Keratinocyte (primary cell): ENCODE data around the gene PTBP1. TPM values are rescaled to one million over a fixed set of nuclear protein-coding genes. Genes with fewer than 3 reads are reported as not detected.

ENCODE experiments used
- DNase-seq: peaks from one replicate; pipeline ENCODE4 v3.0.0-alpha.2; 2011; ENCODE audit warnings: low read depth, missing footprints, low spot score
- FAIRE-seq: peaks from 2 replicates; lab custom pipeline; 2011; peaks lifted over from hg19 to GRCh38; lab: Jason Lieb, UNC
- H2AFZ ChIP-seq: 2 replicates; pipeline ENCODE4 v1.6.0; 2012; ENCODE audit warnings: low read length, control low read depth, inconsistent platforms; ENCODE audit not compliant: control insufficient read depth
- H3K27ac ChIP-seq: 2 replicates; pipeline ENCODE4 v1.5.1; 2011; ENCODE audit warnings: low read length; ENCODE audit not compliant: control insufficient read depth, insufficient read depth
- H3K27me3 ChIP-seq: 3 replicates; pipeline ENCODE4 v1.6.0; 2011; ENCODE audit warnings: low read length; ENCODE audit not compliant: control insufficient read depth, insufficient read depth; ENCODE audit errors: extremely low read depth
- H3K36me3 ChIP-seq, 2 experiments: 2 replicates in 1 of 2; 3 replicates in 1 of 2; pipeline ENCODE4 v1.5.1; 2011; ENCODE audit warnings: low read length in 2 of 2, mild to moderate bottlenecking in 1 of 2; ENCODE audit not compliant: control insufficient read depth in 2 of 2, insufficient read depth in 2 of 2; ENCODE audit errors: extremely low read depth in 1 of 2
- H3K4me1 ChIP-seq: 3 replicates; pipeline ENCODE4 v1.5.1; 2011; ENCODE audit warnings: low read length; ENCODE audit not compliant: control insufficient read depth, insufficient read depth; ENCODE audit errors: extremely low read depth
- H3K4me2 ChIP-seq: 3 replicates; pipeline ENCODE4 v1.6.0; 2011; ENCODE audit warnings: low read depth, low read length; ENCODE audit not compliant: control insufficient read depth, insufficient read depth; ENCODE audit errors: extremely low read depth
- H3K4me3 ChIP-seq, 3 experiments: fragments of 200-600 bp in 1 of 3; sonication (generic) in 1 of 3; 2 replicates in 2 of 3; 3 replicates in 1 of 3; pipeline ENCODE4 v1.5.1; 2011 to 2016; ENCODE audit warnings: low read length in 3 of 3, mild to moderate bottlenecking in 3 of 3, control low read depth in 2 of 3, inconsistent platforms in 1 of 3, low read depth in 1 of 3, mixed read lengths in 1 of 3, mixed run types in 1 of 3, moderate library complexity in 1 of 3; ENCODE audit not compliant: control insufficient read depth in 2 of 3, insufficient read depth in 2 of 3; ENCODE audit errors: extremely low read depth in 1 of 3
- H3K79me2 ChIP-seq: 2 replicates; pipeline ENCODE4 v1.6.0; 2012; ENCODE audit warnings: low read length; ENCODE audit not compliant: control insufficient read depth, insufficient read depth
- H3K9ac ChIP-seq: 3 replicates; pipeline ENCODE4 v1.6.0; 2011; ENCODE audit warnings: low read length; ENCODE audit not compliant: control insufficient read depth, insufficient read depth; ENCODE audit errors: extremely low read depth
- H3K9me1 ChIP-seq: 3 replicates; pipeline ENCODE4 v1.6.0; 2011; ENCODE audit warnings: low read length; ENCODE audit not compliant: control insufficient read depth, insufficient read depth; ENCODE audit errors: extremely low read depth
- H3K9me3 ChIP-seq: 2 replicates; pipeline ENCODE4 v1.5.1; 2012; ENCODE audit warnings: low read depth, low read length; ENCODE audit not compliant: control insufficient read depth
- H4K20me1 ChIP-seq: 3 replicates; pipeline ENCODE4 v1.6.0; 2011; ENCODE audit warnings: low read length; ENCODE audit not compliant: control insufficient read depth, insufficient read depth; ENCODE audit errors: extremely low read depth
- CTCF ChIP-seq, 3 experiments: IDR thresholded peaks in 1 of 3; conservative IDR thresholded peaks in 1 of 3; optimal IDR thresholded peaks in 1 of 3; 2 replicates in 2 of 3; 3 replicates in 1 of 3; pipeline versions ENCODE3 to v1.5.1; 2011; ENCODE audit warnings: low read length in 3 of 3, mild to moderate bottlenecking in 3 of 3, moderate library complexity in 2 of 3, control low read depth in 1 of 3, inconsistent platforms in 1 of 3; ENCODE audit not compliant: insufficient read depth in 2 of 3; ENCODE audit errors: extremely low read depth in 1 of 3
- EZH2 ChIP-seq: IDR thresholded peaks from one replicate; pipeline ENCODE4 v1.6.1; 2012; ENCODE audit warnings: inconsistent platforms, mild to moderate bottlenecking, low read length, moderate library complexity
- dilution Hi-C: fragments of 300-500 bp; cut with MboI; formaldehyde crosslinking; loops from one replicate; pipeline ENCODE4 v1.7.0; 2020; ENCODE audit warnings: low sequenced_read_pairs; ENCODE audit not compliant: extremely low pct_ligation_motif_present
- polyA plus RNA-seq, 5 experiments: library from polyadenylated mRNA; depleted of rRNA in 3 of 5; stranded (reverse) in 3 of 5; stranded (forward) in 1 of 5; unstranded in 1 of 5; fragments of >200 nt; gene quantifications; 1 replicate in 1 of 5; 2 replicates in 3 of 5; 3 replicates in 1 of 5; pipeline versions ENCODE4 v1.2.1 to v1.2.3, GENCODE V29; 2011 to 2012; ENCODE audit warnings: missing spikeins in 2 of 5, low read depth in 1 of 5, low replicate concordance in 1 of 5

Gene PTBP1
- polyA plus RNA-seq, 1 donor (not counting 4 experiments of a cell fraction or from before 2014, with no cell fraction given) = 117 TPM

- dilution Hi-C loops = no loop called here
- Histone ChIP-seq H3K4me3 (peak overlapping the region; percentile 61 to 83 (median 78)), H3K27ac (peak overlapping the region; percentile 77), H2AFZ (peak overlapping the region; percentile 63), H3K27me3 (no peaks in the 10 kb centered on the region), H3K9me3 (peaks cover 4% of the 10 kb centered on the region), H3K9ac (peak overlapping the region; percentile 83), H3K79me2 (peaks cover 20% of the 10 kb centered on the region), H4K20me1 (peaks cover 4% of the 10 kb centered on the region), H3K9me1 (no peaks in the 10 kb centered on the region), H3K36me3 (peaks cover 7 to 8% of the 10 kb centered on the region in 2 experiments), H3K4me1 (peaks cover 8% of the 10 kb centered on the region), H3K4me2 (peak overlapping the region; percentile 88)
- TF ChIP-seq EZH2 (no peak), CTCF (optimal IDR thresholded peaks at IDR 0.05 in 1 of 3, IDR thresholded peaks at IDR 0.05 in 1 of 3, conservative IDR thresholded peaks at IDR 0.05 in 1 of 3; ENCODE audit: extremely low read depth in 1 of 3, insufficient read depth in 2 of 3, low read length in 3 of 3) (no peak)
- FAIRE-seq (peak; percentile 89), DNase-seq (no peak)
Observed at GRCh38 chr19:751501-752341, 45.5 kb upstream of the PTBP1 start.

- Histone ChIP-seq H3K36me3 (peaks cover 8 to 17% of the 10 kb centered on the region in 2 experiments), H3K9ac (no peak overlapping the region), H3K27me3 (no peaks in the 10 kb centered on the region), H2AFZ (no peak overlapping the region), H3K4me3 (peak overlapping the region in 1 of 3 experiments; percentile 27), H3K79me2 (peaks cover 21% of the 10 kb centered on the region), H3K9me1 (no peaks in the 10 kb centered on the region), H4K20me1 (peaks cover 4% of the 10 kb centered on the region), H3K27ac (no peak overlapping the region), H3K4me2 (peak overlapping the region; percentile 12), H3K9me3 (peaks cover 1% of the 10 kb centered on the region), H3K4me1 (peaks cover 8% of the 10 kb centered on the region)
- no peak for FAIRE-seq
- dilution Hi-C loops = no loop called here
- no peak for TF ChIP-seq CTCF (optimal IDR thresholded peaks at IDR 0.05 in 1 of 3, IDR thresholded peaks at IDR 0.05 in 1 of 3, conservative IDR thresholded peaks at IDR 0.05 in 1 of 3; ENCODE audit: extremely low read depth in 1 of 3, insufficient read depth in 2 of 3, low read length in 3 of 3)
- no peak for DNase-seq
Observed at GRCh38 chr19:752652-753517, 44.4 kb upstream of the PTBP1 start.
